WTC11 (cell line): ENCODE data around the gene ARHGEF1. TPM values are rescaled to one million over a fixed set of nuclear protein-coding genes. Genes with fewer than 3 reads are reported as not detected.
A peak's percentile ranks its signal among the peaks of the same experiment; 100 is the strongest.

ENCODE experiments used
- ATAC-seq: fragments of 200-7000 bp; cut with Tn5 transposase; 2 replicates; pipeline ENCODE4 v1.10.0; 2021; ENCODE audit warnings: mild to moderate bottlenecking, moderate library complexity
- CTCF ChIA-PET: fragments of 300-600 bp; sonication (Branson Sonifier 250); formaldehyde crosslinking; loops from one replicate; lab custom pipeline; 2021; ENCODE audit warnings: antibody characterized with exemption; lab: Charles Lee
- POLR2A ChIA-PET: fragments of 350-600 bp; sonication (Branson Sonifier 250); formaldehyde crosslinking; loops from one replicate; lab custom pipeline; 2021; ENCODE audit warnings: antibody characterized with exemption; lab: Charles Lee
- DNase-seq: peaks from one replicate; pipeline ENCODE4 v3.0.0; 2021; ENCODE audit warnings: low spot score
- H3K27ac Mint-ChIP-seq: 2 replicates; pipeline ENCODE4 v1.8.0; 2021; ENCODE audit warnings: mixed read lengths
- H3K27me3 Mint-ChIP-seq: 2 replicates; pipeline ENCODE4 v1.8.0; 2021; ENCODE audit warnings: low read depth, mild to moderate bottlenecking, moderate library complexity, mixed read lengths
- H3K36me3 Mint-ChIP-seq: 2 replicates; pipeline ENCODE4 v1.8.0; 2021; ENCODE audit warnings: mixed read lengths
- H3K4me1 Mint-ChIP-seq: 2 replicates; pipeline ENCODE4 v1.8.0; 2022; ENCODE audit warnings: mixed read lengths
- H3K4me3 Mint-ChIP-seq: 2 replicates; pipeline ENCODE4 v1.8.0; 2021; ENCODE audit warnings: mild to moderate bottlenecking, moderate library complexity, mixed read lengths
- H3K9me3 Mint-ChIP-seq: 2 replicates; pipeline ENCODE4 v1.8.0; 2021; ENCODE audit warnings: mixed read lengths
- CBFB ChIP-seq: sonication (generic); formaldehyde crosslinking; IDR thresholded peaks from 2 replicates; pipeline ENCODE4 v1.8.1; 2022; ENCODE audit warnings: mild to moderate bottlenecking, low read depth, missing genetic modification reagents
- ESRRA ChIP-seq: sonication (generic); formaldehyde crosslinking; IDR thresholded peaks from 2 replicates; pipeline ENCODE4 v1.8.1; 2022; ENCODE audit warnings: mild to moderate bottlenecking, missing genetic modification reagents, borderline replicate concordance
- GRHL2 ChIP-seq: fragments of 250-450 bp; sonication (Bioruptor Pico); IDR thresholded peaks from 2 replicates; pipeline ENCODE4 v1.8.0; 2022; ENCODE audit warnings: mild to moderate bottlenecking, moderate library complexity; ENCODE audit not compliant: insufficient replicate concordance, severe bottlenecking
- NR3C1 ChIP-seq: sonication (generic); formaldehyde crosslinking; conservative IDR thresholded peaks from 2 replicates; pipeline ENCODE4 v1.8.1; 2023; ENCODE audit warnings: low read depth, mild to moderate bottlenecking, missing genetic modification reagents
- TCF7 ChIP-seq: sonication (generic); formaldehyde crosslinking; IDR thresholded peaks from 2 replicates; pipeline ENCODE4 v1.8.0; 2022; ENCODE audit warnings: mild to moderate bottlenecking, low read depth, missing genetic modification reagents, moderate library complexity
- ZNF121 ChIP-seq: sonication (generic); formaldehyde crosslinking; IDR thresholded peaks from 2 replicates; pipeline ENCODE4 v1.8.0; 2023; ENCODE audit warnings: missing genetic modification reagents
- ZNF232 ChIP-seq: sonication (generic); formaldehyde crosslinking; IDR thresholded peaks from 2 replicates; pipeline ENCODE4 v1.8.0; 2022; ENCODE audit warnings: mild to moderate bottlenecking, missing genetic modification reagents
- ZNF396 ChIP-seq: fragments of 250-450 bp; sonication (Bioruptor Pico); IDR thresholded peaks from 2 replicates; pipeline ENCODE4 v1.8.0; 2021; ENCODE audit warnings: mild to moderate bottlenecking, moderate library complexity, borderline replicate concordance
- ZNF416 ChIP-seq: fragments of 250-450 bp; sonication (Bioruptor Pico); IDR thresholded peaks from 2 replicates; pipeline ENCODE4 v1.9.0; 2021; ENCODE audit warnings: mild to moderate bottlenecking, inconsistent platforms
- ZNF671 ChIP-seq: fragments of 250-450 bp; sonication (Bioruptor Pico); IDR thresholded peaks from 2 replicates; pipeline ENCODE4 v1.8.0; 2021; ENCODE audit warnings: mild to moderate bottlenecking
- total RNA-seq: library from RNA; stranded (reverse); gene quantifications from 3 replicates; pipeline ENCODE4 v1.2.3, GENCODE V29; 2021
- TF ChIP-seq, protein P1 (sequence below): fragments of 250-450 bp; sonication (Bioruptor Pico); IDR thresholded peaks from 2 replicates; pipeline ENCODE4 v1.9.0; 2021; ENCODE audit warnings: mild to moderate bottlenecking
- TF ChIP-seq, protein P2 (sequence below): fragments of 250-450 bp; sonication (Bioruptor Pico); IDR thresholded peaks from 2 replicates; pipeline ENCODE4 v1.9.0; 2021; ENCODE audit warnings: mild to moderate bottlenecking, borderline replicate concordance
- TF ChIP-seq, protein P3 (sequence below): fragments of 250-450 bp; sonication (Bioruptor Pico); IDR thresholded peaks from 2 replicates; pipeline ENCODE4 v1.9.0; 2021; ENCODE audit warnings: moderate library complexity, mild to moderate bottlenecking, inconsistent platforms, borderline replicate concordance
- TF ChIP-seq, protein P4 (sequence below): sonication (generic); formaldehyde crosslinking; IDR thresholded peaks from 2 replicates; pipeline ENCODE4 v1.8.1; 2022; ENCODE audit warnings: low read depth, missing genetic modification reagents, borderline replicate concordance
- TF ChIP-seq, protein P5 (sequence below): fragments of 200-600 bp; IDR thresholded peaks from 2 replicates; pipeline ENCODE4 v1.8.0; 2022; ENCODE audit warnings: antibody characterized with exemption
- TF ChIP-seq, protein P6 (sequence below): sonication (generic); formaldehyde crosslinking; IDR thresholded peaks from 2 replicates; pipeline ENCODE4 v1.8.0; 2022; ENCODE audit warnings: mild to moderate bottlenecking, missing genetic modification reagents

ARHGEF1 gene
- total RNA-seq, 1 experiment from 2014 or later: 102 TPM

DNA sequence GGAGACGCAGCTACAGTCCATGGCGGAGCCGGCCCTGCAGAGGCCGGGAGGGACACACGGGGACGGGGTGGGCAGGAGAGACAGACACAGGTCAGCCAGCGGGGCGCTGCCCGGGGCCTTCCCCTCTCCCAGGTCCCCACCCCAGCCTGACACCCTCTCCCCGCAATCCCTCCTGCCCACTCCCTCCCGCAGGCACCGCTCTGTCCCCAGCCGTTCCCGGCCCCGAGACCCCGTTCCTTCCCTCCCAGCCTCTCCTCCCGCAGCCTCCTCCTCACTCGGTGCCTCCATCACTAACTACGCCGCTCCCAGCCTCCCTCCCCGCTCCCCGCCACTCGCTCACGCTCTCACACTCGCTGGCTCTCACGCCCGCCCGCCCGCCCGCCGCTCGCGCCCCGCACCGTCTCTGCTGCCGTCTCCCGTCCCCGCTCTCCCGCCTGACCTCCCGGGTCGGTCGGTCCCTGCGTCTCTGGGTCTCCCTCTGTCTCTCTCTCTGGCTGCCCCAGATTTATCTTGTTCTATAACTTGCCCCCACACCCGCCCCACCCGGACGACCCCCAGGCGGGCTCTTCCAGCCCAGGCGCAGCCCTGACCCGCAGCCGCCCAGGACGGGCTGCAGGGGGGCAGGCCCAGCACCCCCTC lies 30.0 kb downstream of the ARHGEF1 start:
- no peaks in the 10 kb centered on the region for H3K9me3 Mint-ChIP-seq
- peaks cover 9% of the 10 kb centered on the region for H3K4me1 Mint-ChIP-seq
- CTCF ChIA-PET: interaction anchor here (0.8 to 1.9 kb wide), 4 partner anchors 18 to 40 kb away, joined by 3 to 5 read pairs (median 4); no protein-coding TSS in a partner anchor
- no peak overlapping the region for H3K27ac Mint-ChIP-seq
- TF ChIP-seq ZNF121 (CRISPR knock-in tag) (peak; percentile 76), ZNF396 (CRISPR knock-in tag) (no peak)
- TF ChIP-seq, all 79 proteins: peak for 1
- H3K4me3 Mint-ChIP-seq: peak overlapping the region; percentile 68
- POLR2A ChIA-PET: no interaction called here
- DNase-seq: peak; percentile 48
- no peaks in the 10 kb centered on the region for H3K36me3 Mint-ChIP-seq
- ATAC-seq: peak; percentile 24
- H3K27me3 Mint-ChIP-seq: peaks cover 7% of the 10 kb centered on the region

DNA sequence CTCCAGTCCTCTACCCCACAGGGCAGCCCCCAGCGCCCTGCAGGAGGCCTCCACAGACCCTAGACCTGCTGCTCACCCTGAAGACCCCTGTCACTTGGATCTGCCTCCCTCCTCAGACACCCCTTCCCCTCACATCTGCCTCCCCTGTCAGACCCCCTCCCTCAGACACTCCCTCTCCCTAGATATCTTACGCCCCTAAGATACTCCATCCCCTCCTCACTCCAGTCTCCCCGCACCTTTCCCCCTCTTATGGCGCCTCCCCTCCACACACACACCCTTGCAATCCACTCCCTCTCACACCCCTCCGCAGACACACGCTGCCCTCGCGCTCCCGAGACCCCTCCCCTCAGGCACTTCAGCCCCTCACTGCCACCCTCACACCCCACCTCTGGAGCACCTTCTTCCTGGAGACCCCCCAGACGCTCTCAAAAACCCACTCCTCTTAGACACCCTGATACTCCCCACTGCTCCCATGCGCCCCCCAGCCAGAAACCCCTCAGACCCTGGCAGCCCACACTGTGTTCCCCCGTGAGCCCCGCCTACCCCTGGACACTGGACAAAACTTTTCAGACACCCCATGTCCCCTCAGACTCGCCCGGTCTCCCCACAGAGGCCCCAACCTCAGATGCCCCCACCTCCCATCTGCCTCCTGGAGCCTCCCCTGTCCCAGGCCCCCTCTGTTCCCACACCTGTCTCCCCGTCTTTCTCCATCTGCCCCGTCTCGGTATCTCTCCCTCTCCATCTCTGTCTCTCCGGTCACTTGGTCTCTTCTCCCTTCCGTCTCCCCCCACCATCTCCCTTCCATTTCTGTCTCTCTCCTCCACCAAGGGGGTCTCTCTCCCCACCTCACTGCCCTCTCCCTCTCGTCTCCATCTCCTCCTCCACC lies 30.8 kb downstream of the ARHGEF1 start:
- CTCF ChIA-PET: no interaction called here
- Mint-ChIP-seq H3K9me3 (no peaks in the 10 kb centered on the region), H3K4me3 (peak overlapping the region; percentile 68), H3K36me3 (no peaks in the 10 kb centered on the region), H3K27ac (no peak overlapping the region), H3K4me1 (peaks cover 9% of the 10 kb centered on the region), H3K27me3 (peaks cover 7% of the 10 kb centered on the region)
- POLR2A ChIA-PET: no interaction called here
- DNase-seq: no peak
- peak; percentile 27 for ATAC-seq
- TF ChIP-seq ZNF416 (CRISPR knock-in tag) (no peak), TCF7 (CRISPR knock-in tag) (no peak), CBFB (CRISPR knock-in tag) (no peak), ZNF232 (CRISPR knock-in tag) (no peak), NR3C1 (no peak), GRHL2 (CRISPR knock-in tag) (no peak), ZNF671 (CRISPR knock-in tag) (no peak), ESRRA (no peak)
- TF ChIP-seq, protein P1, sequence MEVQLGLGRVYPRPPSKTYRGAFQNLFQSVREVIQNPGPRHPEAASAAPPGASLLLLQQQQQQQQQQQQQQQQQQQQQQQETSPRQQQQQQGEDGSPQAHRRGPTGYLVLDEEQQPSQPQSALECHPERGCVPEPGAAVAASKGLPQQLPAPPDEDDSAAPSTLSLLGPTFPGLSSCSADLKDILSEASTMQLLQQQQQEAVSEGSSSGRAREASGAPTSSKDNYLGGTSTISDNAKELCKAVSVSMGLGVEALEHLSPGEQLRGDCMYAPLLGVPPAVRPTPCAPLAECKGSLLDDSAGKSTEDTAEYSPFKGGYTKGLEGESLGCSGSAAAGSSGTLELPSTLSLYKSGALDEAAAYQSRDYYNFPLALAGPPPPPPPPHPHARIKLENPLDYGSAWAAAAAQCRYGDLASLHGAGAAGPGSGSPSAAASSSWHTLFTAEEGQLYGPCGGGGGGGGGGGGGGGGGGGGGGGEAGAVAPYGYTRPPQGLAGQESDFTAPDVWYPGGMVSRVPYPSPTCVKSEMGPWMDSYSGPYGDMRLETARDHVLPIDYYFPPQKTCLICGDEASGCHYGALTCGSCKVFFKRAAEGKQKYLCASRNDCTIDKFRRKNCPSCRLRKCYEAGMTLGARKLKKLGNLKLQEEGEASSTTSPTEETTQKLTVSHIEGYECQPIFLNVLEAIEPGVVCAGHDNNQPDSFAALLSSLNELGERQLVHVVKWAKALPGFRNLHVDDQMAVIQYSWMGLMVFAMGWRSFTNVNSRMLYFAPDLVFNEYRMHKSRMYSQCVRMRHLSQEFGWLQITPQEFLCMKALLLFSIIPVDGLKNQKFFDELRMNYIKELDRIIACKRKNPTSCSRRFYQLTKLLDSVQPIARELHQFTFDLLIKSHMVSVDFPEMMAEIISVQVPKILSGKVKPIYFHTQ (CRISPR knock-in tag): no peak
- TF ChIP-seq, protein P2, sequence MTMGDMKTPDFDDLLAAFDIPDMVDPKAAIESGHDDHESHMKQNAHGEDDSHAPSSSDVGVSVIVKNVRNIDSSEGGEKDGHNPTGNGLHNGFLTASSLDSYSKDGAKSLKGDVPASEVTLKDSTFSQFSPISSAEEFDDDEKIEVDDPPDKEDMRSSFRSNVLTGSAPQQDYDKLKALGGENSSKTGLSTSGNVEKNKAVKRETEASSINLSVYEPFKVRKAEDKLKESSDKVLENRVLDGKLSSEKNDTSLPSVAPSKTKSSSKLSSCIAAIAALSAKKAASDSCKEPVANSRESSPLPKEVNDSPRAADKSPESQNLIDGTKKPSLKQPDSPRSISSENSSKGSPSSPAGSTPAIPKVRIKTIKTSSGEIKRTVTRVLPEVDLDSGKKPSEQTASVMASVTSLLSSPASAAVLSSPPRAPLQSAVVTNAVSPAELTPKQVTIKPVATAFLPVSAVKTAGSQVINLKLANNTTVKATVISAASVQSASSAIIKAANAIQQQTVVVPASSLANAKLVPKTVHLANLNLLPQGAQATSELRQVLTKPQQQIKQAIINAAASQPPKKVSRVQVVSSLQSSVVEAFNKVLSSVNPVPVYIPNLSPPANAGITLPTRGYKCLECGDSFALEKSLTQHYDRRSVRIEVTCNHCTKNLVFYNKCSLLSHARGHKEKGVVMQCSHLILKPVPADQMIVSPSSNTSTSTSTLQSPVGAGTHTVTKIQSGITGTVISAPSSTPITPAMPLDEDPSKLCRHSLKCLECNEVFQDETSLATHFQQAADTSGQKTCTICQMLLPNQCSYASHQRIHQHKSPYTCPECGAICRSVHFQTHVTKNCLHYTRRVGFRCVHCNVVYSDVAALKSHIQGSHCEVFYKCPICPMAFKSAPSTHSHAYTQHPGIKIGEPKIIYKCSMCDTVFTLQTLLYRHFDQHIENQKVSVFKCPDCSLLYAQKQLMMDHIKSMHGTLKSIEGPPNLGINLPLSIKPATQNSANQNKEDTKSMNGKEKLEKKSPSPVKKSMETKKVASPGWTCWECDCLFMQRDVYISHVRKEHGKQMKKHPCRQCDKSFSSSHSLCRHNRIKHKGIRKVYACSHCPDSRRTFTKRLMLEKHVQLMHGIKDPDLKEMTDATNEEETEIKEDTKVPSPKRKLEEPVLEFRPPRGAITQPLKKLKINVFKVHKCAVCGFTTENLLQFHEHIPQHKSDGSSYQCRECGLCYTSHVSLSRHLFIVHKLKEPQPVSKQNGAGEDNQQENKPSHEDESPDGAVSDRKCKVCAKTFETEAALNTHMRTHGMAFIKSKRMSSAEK: no peak
- TF ChIP-seq, protein P3, sequence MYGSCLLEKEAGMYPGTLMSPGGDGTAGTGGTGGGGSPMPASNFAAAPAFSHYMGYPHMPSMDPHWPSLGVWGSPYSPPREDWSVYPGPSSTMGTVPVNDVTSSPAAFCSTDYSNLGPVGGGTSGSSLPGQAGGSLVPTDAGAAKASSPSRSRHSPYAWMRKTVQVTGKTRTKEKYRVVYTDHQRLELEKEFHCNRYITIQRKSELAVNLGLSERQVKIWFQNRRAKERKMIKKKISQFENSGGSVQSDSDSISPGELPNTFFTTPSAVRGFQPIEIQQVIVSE (CRISPR knock-in tag): no peak
- TF ChIP-seq, protein P4, sequence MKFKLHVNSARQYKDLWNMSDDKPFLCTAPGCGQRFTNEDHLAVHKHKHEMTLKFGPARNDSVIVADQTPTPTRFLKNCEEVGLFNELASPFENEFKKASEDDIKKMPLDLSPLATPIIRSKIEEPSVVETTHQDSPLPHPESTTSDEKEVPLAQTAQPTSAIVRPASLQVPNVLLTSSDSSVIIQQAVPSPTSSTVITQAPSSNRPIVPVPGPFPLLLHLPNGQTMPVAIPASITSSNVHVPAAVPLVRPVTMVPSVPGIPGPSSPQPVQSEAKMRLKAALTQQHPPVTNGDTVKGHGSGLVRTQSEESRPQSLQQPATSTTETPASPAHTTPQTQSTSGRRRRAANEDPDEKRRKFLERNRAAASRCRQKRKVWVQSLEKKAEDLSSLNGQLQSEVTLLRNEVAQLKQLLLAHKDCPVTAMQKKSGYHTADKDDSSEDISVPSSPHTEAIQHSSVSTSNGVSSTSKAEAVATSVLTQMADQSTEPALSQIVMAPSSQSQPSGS (CRISPR knock-in tag): no peak
- TF ChIP-seq, protein P5, sequence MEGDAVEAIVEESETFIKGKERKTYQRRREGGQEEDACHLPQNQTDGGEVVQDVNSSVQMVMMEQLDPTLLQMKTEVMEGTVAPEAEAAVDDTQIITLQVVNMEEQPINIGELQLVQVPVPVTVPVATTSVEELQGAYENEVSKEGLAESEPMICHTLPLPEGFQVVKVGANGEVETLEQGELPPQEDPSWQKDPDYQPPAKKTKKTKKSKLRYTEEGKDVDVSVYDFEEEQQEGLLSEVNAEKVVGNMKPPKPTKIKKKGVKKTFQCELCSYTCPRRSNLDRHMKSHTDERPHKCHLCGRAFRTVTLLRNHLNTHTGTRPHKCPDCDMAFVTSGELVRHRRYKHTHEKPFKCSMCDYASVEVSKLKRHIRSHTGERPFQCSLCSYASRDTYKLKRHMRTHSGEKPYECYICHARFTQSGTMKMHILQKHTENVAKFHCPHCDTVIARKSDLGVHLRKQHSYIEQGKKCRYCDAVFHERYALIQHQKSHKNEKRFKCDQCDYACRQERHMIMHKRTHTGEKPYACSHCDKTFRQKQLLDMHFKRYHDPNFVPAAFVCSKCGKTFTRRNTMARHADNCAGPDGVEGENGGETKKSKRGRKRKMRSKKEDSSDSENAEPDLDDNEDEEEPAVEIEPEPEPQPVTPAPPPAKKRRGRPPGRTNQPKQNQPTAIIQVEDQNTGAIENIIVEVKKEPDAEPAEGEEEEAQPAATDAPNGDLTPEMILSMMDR: no peak
- TF ChIP-seq, protein P6, sequence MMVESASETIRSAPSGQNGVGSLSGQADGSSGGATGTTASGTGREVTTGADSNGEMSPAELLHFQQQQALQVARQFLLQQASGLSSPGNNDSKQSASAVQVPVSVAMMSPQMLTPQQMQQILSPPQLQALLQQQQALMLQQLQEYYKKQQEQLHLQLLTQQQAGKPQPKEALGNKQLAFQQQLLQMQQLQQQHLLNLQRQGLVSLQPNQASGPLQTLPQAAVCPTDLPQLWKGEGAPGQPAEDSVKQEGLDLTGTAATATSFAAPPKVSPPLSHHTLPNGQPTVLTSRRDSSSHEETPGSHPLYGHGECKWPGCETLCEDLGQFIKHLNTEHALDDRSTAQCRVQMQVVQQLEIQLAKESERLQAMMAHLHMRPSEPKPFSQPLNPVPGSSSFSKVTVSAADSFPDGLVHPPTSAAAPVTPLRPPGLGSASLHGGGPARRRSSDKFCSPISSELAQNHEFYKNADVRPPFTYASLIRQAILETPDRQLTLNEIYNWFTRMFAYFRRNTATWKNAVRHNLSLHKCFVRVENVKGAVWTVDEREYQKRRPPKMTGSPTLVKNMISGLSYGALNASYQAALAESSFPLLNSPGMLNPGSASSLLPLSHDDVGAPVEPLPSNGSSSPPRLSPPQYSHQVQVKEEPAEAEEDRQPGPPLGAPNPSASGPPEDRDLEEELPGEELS (CRISPR knock-in tag): no peak
